Gastroesophageal sphincter (tissue), 4 donors: Measurements from ENCODE around the gene THADA. TPM values are rescaled to one million over a fixed set of nuclear protein-coding genes. Genes with fewer than 3 reads are reported as not detected.

Experiments used
- ATAC-seq: fragments of 150-250 bp; one replicate; pipeline ENCODE4 v1.9.1; 2016; ENCODE audit warnings: mild to moderate bottlenecking, moderate library complexity
- H3K27ac ChIP-seq, 4 donors: fragments of 200-600 bp; sonication (generic) in 3 of 4; 1 replicate in 3 of 4; 2 replicates in 1 of 4; pipeline ENCODE4 v1.5.1; 2016 to 2019
- H3K27me3 ChIP-seq: fragments of 200-600 bp; sonication (generic); one replicate; pipeline ENCODE4 v1.5.1; 2019
- H3K36me3 ChIP-seq, 2 donors: fragments of 200-600 bp; sonication (generic); one replicate each; pipeline ENCODE4 v1.5.1; 2019; ENCODE audit warnings: control low read depth in 1 of 2
- H3K4me1 ChIP-seq, 3 donors: fragments of 200-600 bp; sonication (generic); 1 replicate in 2 of 3; 2 replicates in 1 of 3; pipeline ENCODE4 v1.5.1; 2016 to 2019; ENCODE audit warnings: control low read depth in 2 of 3
- H3K4me3 ChIP-seq, 2 donors: fragments of 200-600 bp; sonication (generic); one replicate each; pipeline ENCODE4 v1.5.1; 2019; ENCODE audit warnings: mild to moderate bottlenecking in 1 of 2, moderate library complexity in 1 of 2
- H3K9me3 ChIP-seq, 3 donors: fragments of 200-600 bp; sonication (generic); one replicate each; pipeline ENCODE4 v1.5.1; 2017 to 2019; ENCODE audit warnings: control low read depth in 2 of 3
- EP300 ChIP-seq: sonication (generic); formaldehyde crosslinking; IDR thresholded peaks from one replicate; pipeline ENCODE4 v1.6.1; 2017; ENCODE audit warnings: antibody characterized with exemption, mild to moderate bottlenecking
- POLR2A ChIP-seq, 2 donors: fragments of 450-650 bp; IDR thresholded peaks; one replicate each; pipeline ENCODE4 v1.6.1; 2017; ENCODE audit warnings: antibody characterized with exemption in 2 of 2, mild to moderate bottlenecking in 2 of 2, moderate library complexity in 1 of 2
- POLR2AphosphoS5 ChIP-seq: sonication (generic); formaldehyde crosslinking; IDR thresholded peaks from one replicate; pipeline ENCODE4 v1.6.1; 2017; ENCODE audit warnings: antibody characterized with exemption
- WGBS, 2 donors: methylation state at CpG; one replicate each; pipeline ENCODE4 v1.1.5; 2018; ENCODE audit warnings: low coverage in 1 of 2; 5-methylcytosine and 5-hydroxymethylcytosine counted together
- total RNA-seq, 4 donors: library from RNA; depleted of rRNA; stranded (reverse); fragments of >200 nt; gene quantifications; one replicate each; pipeline ENCODE4 v1.1.0, GENCODE V29; 2016
- TF ChIP-seq, protein P1 (sequence below), 4 experiments: fragments of 200-600 bp in 2 of 4; fragments of 450-650 bp in 2 of 4; sonication (generic) in 1 of 4; IDR thresholded peaks; one replicate each; pipeline ENCODE4 v1.5.1; 2017 to 2019; ENCODE audit warnings: antibody characterized with exemption in 4 of 4, mild to moderate bottlenecking in 2 of 4, moderate library complexity in 2 of 4

The THADA gene
- total RNA-seq, 4 donors from 2014 or later: 19.7 to 34.4 (median 22.3) TPM

DNA sequence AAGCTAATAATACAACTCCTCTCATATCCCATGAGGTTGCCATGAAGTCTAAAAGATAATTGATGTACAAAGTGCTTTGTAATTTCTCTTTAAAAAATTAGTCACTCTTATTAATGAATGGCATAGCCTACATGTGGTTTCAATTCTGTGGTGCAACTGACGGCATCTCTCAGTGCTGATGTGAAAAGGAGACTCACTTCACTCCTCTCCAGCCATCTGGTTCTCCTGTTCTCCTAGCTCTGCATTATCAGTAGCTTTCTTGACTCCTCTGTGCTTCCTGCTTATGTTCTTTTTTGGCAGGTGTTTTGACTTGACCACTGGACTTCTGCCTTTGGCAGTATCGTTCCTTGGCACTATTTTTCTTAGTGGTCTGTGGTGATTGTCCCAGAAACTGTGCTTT, 234.6 kb downstream of the THADA start:
- Histone ChIP-seq H3K36me3 (no peaks in the 10 kb centered on the region), H3K27ac (no peak overlapping the region), H3K9me3 (no peaks in the 10 kb centered on the region), H3K27me3 (no peaks in the 10 kb centered on the region), H3K4me3 (no peak overlapping the region), H3K4me1 (peaks cover 3 to 49% (median 7%) of the 10 kb centered on the region in 3 donors)
- 46 to 65% methylated on average over 2 of the region's 2 CpGs for WGBS, 2 donors
- ATAC-seq: no peak
- TF ChIP-seq POLR2A (IDR thresholded peaks at IDR 0.05): no peak
- TF ChIP-seq POLR2AphosphoS5: no peak
- TF ChIP-seq, protein P1, sequence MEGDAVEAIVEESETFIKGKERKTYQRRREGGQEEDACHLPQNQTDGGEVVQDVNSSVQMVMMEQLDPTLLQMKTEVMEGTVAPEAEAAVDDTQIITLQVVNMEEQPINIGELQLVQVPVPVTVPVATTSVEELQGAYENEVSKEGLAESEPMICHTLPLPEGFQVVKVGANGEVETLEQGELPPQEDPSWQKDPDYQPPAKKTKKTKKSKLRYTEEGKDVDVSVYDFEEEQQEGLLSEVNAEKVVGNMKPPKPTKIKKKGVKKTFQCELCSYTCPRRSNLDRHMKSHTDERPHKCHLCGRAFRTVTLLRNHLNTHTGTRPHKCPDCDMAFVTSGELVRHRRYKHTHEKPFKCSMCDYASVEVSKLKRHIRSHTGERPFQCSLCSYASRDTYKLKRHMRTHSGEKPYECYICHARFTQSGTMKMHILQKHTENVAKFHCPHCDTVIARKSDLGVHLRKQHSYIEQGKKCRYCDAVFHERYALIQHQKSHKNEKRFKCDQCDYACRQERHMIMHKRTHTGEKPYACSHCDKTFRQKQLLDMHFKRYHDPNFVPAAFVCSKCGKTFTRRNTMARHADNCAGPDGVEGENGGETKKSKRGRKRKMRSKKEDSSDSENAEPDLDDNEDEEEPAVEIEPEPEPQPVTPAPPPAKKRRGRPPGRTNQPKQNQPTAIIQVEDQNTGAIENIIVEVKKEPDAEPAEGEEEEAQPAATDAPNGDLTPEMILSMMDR (IDR thresholded peaks at IDR 0.05): no peak
- no peak for TF ChIP-seq EP300

DNA sequence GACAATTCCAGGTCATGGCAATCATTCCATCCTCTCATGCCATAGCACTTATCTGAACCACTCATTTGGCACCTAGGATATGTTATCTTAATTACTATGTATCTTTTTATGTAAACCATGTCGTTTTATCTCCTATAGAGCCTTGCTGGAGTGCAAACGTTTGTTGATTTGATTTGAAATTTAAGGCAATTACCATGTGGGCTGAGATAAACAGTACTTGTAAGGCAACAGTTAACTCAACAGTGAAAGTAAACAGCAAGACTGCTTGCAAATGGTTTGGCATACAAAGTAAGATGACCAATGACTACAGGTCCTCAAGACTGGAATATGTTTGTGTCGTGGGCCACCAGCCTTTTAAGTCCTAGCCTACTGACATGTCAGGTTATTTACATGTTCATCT, 235.7 kb downstream of the THADA start:
- H3K27me3 ChIP-seq: no peaks in the 10 kb centered on the region
- ATAC-seq: no peak
- H3K9me3 ChIP-seq: no peaks in the 10 kb centered on the region
- H3K27ac ChIP-seq: no peak overlapping the region
- WGBS, 2 donors: 55 to 60% methylated on average over 2 to 3 of the region's 3 CpGs
- H3K4me3 ChIP-seq: no peak overlapping the region
- TF ChIP-seq, protein P1 (IDR thresholded peaks at IDR 0.05): no peak
- TF ChIP-seq POLR2A (IDR thresholded peaks at IDR 0.05) (no peak), EP300 (no peak), POLR2AphosphoS5 (no peak)
- no peaks in the 10 kb centered on the region for H3K36me3 ChIP-seq
- H3K4me1 ChIP-seq: peaks cover 3 to 58% (median 7%) of the 10 kb centered on the region in 3 donors

DNA sequence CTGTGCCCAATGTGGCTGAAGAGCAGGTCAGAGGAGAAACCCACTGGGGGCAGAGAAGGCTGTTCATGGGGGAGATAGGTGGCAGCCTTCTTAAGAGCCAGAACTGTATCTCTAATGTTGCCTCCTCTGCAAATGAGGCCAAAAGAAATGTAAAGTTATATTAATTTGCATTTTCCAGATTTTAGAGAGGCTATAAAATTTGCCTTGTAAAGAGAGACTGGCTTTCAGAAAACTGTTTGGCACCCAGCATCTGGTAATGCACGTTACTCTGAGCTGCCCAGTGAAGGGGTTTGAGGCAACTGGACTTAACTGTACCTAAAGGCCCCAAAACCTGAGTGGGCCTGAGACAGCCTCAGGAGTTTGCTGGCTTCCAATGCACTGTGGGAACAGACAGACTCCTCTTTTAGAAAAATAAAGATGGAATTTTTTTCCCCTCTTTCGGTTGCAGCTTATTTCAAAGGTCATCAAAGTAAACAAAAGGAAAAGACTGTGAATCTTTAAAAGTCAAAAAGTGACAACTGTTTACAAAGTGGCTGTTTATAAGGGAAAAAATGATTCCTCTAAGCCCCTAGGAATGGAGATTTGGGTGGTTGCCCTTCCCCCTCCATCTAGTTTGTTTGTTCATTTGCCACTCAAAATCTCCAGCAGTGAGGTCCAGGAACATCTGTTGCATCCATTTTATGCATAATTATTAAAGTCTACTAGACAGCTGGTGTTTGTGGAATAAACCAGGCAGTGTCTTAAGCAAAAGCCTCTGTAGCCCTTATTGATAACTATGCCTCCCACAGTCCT, 237.2 kb downstream of the THADA start:
- peaks cover 3 to 59% (median 7%) of the 10 kb centered on the region in 3 donors for H3K4me1 ChIP-seq
- 30 to 38% methylated on average over 2 of the region's 2 CpGs for WGBS, 2 donors
- H3K27ac ChIP-seq: peak overlapping the region; percentile 47 to 73 (median 60)
- H3K36me3 ChIP-seq: no peaks in the 10 kb centered on the region
- H3K27me3 ChIP-seq: no peaks in the 10 kb centered on the region
- no peak for ATAC-seq
- TF ChIP-seq POLR2AphosphoS5: peak; percentile 85
- TF ChIP-seq, protein P1 (IDR thresholded peaks at IDR 0.05): no peak
- no peaks in the 10 kb centered on the region for H3K9me3 ChIP-seq
- no peak overlapping the region for H3K4me3 ChIP-seq

DNA sequence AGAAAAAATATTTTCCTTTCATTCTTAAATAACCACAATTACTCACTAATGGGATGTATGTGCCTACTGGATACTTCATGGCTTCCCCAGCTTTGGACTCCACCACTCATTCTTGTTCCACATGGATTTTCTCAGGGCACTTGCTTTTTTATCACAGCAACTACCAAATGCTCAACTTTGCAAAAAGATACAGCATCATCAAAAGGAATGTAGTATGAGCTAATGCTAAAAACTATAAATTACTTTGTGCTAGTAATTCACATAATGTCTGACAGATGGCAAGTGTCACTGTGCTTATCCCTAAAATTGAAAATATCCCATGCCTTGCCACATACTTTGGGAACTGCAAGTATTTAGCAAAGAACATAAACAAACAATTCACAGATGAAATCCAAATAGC, 239.1 kb downstream of the THADA start:
- ATAC-seq: no peak
- no peaks in the 10 kb centered on the region for H3K36me3 ChIP-seq
- no peak overlapping the region for H3K4me3 ChIP-seq
- H3K9me3 ChIP-seq: no peaks in the 10 kb centered on the region
- H3K4me1 ChIP-seq: peaks cover 3 to 54% (median 7%) of the 10 kb centered on the region in 3 donors
- no peaks in the 10 kb centered on the region for H3K27me3 ChIP-seq
- TF ChIP-seq POLR2AphosphoS5 (peak; percentile 54), POLR2A (IDR thresholded peaks at IDR 0.05) (no peak)
- H3K27ac ChIP-seq: peak overlapping the region in 3 of 4 donors; percentile 12 to 52 (median 26)

DNA sequence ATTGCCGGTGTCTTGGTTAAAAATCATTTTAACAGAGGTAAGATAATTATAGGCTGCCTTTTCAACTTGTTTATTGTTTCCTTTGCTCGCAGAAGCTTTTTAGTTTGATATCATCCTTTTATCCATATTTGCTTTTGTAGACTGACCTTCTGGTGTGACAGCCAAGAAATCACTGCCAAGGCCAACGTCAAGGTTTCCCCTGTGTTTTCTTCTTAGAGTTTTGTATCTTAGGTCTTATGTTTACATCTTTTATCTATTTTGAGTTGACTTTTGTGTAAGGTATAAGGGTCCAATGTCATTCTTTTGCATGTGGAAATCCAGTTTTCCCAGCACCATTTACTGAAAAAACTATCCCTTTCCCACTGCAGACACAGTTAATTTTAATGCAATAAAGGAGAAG, 240.4 kb downstream of the THADA start:
- H3K27me3 ChIP-seq: no peaks in the 10 kb centered on the region
- WGBS, 2 donors: 66 to 73% methylated on average over 3 of the region's 3 CpGs
- H3K9me3 ChIP-seq: no peaks in the 10 kb centered on the region
- H3K4me1 ChIP-seq: peaks cover 9 to 57% (median 17%) of the 10 kb centered on the region in 3 donors
- H3K27ac ChIP-seq: peak overlapping the region in 1 of 4 donors; percentile 16
- ATAC-seq: no peak
- no peaks in the 10 kb centered on the region for H3K36me3 ChIP-seq
- TF ChIP-seq POLR2A (IDR thresholded peaks at IDR 0.05) (no peak), POLR2AphosphoS5 (no peak), EP300 (no peak)
- TF ChIP-seq, protein P1 (IDR thresholded peaks at IDR 0.05): no peak
- H3K4me3 ChIP-seq: no peak overlapping the region
